Stomach (tissue), 4 donors: Measurements from ENCODE around the gene MYRIP.
A peak's percentile ranks its signal among the peaks of the same experiment; 100 is the strongest.

Experiments used
- CTCF ChIP-seq, 7 experiments: fragments of 450-650 bp in 4 of 7; fragments of 200-600 bp in 3 of 7; sonication (generic) in 3 of 7; IDR thresholded peaks; one replicate each; pipeline ENCODE4 v1.5.1; 2016 to 2019; ENCODE audit warnings: antibody characterized with exemption in 7 of 7, control low read depth in 2 of 7, mild to moderate bottlenecking in 1 of 7
- EP300 ChIP-seq: sonication (generic); formaldehyde crosslinking; IDR thresholded peaks from one replicate; pipeline ENCODE4 v1.6.1; 2017; ENCODE audit warnings: antibody characterized with exemption
- POLR2AphosphoS5 ChIP-seq, 3 donors: sonication (generic); formaldehyde crosslinking; IDR thresholded peaks; one replicate each; pipeline ENCODE4 v1.6.1; 2016; ENCODE audit warnings: antibody characterized with exemption in 3 of 3

- no peak for TF ChIP-seq POLR2AphosphoS5 (IDR thresholded peaks at IDR 0.05)
- TF ChIP-seq CTCF (IDR thresholded peaks at IDR 0.05): peak in 5 of 7 experiments; percentile 15 to 60 (median 44)
- no peak for TF ChIP-seq EP300
Measured at GRCh38 chr3:39990532-39990931, 181.1 kb downstream of the MYRIP start.
